Cardiac muscle cell (in vitro differentiated cells and primary cell): Measurements from ENCODE around the gene CDH4. TPM values are rescaled to one million over a fixed set of nuclear protein-coding genes. Genes with fewer than 3 reads are reported as not detected.

Experiments
- DNase-seq, 2 donors: peaks; one replicate each; pipeline versions ENCODE4 v3.0.0 to v3.0.0-alpha.2; 2010 to 2017; ENCODE audit warnings: low read depth in 1 of 2, low spot score in 1 of 2
- H3K27ac ChIP-seq: fragments of 200-600 bp; sonication (generic); 2 replicates; pipeline ENCODE4 v1.5.1; 2016
- H3K27me3 ChIP-seq: fragments of 200-600 bp; sonication (generic); 2 replicates; pipeline ENCODE4 v1.6.0; 2016; ENCODE audit warnings: control low read depth
- H3K36me3 ChIP-seq: fragments of 200-600 bp; sonication (generic); 2 replicates; pipeline ENCODE4 v1.5.1; 2016; ENCODE audit warnings: control low read depth
- H3K4me1 ChIP-seq: fragments of 200-600 bp; sonication (generic); 2 replicates; pipeline ENCODE4 v1.8.1; 2017; ENCODE audit warnings: low read depth, mild to moderate bottlenecking, mixed run types
- H3K4me3 ChIP-seq: fragments of 200-600 bp; sonication (generic); 2 replicates; pipeline ENCODE4 v1.5.1; 2016; ENCODE audit warnings: mild to moderate bottlenecking
- H3K9me3 ChIP-seq: fragments of 200-600 bp; sonication (generic); 2 replicates; pipeline ENCODE4 v1.5.1; 2017; ENCODE audit warnings: low read depth, mild to moderate bottlenecking, control low read depth
- polyA plus RNA-seq: library from polyadenylated mRNA; unstranded; fragments of >200 nt; fragmentation: Nextera tagmentation; extraction: Ambion mirVana; gene quantifications from 2 replicates; pipeline ENCODE4 v1.2.1, GENCODE V29; 2016
- total RNA-seq: library from RNA; depleted of rRNA; stranded (reverse); fragments of >200 nt; gene quantifications from 2 replicates; pipeline ENCODE4 v1.2.3, GENCODE V29; 2016
- TF ChIP-seq, protein P1 (sequence below): IDR thresholded peaks from 2 replicates; pipeline ENCODE4 v1.5.1; 2012; ENCODE audit warnings: low read depth, mild to moderate bottlenecking, low read length

Gene CDH4
- total and polyA plus RNA-seq, 2 experiments from 2014 or later: 0.43 to 0.80 TPM

DNA sequence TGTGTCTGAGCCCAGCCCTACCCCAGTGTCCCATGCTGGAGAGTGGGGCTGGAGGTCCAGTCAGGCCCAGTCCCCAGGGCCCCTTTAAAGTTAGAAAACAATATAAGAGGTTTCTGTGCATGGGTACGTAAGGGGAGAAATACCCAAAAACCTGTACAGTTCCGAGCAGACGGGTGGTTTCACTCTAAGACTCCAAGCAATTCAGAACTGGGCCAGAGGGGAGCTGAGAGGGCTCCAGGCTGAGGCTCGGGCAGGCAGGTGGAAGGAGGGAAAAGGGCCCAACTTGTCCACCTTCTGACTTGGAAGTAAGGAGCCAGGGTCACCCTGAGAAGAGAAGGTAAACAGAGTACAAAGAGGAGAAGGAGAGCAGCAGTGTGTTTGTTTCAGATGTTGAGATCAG lies 296.0 kb downstream of the CDH4 start:
- Histone ChIP-seq H3K27ac (no peak overlapping the region), H3K4me1 (no peaks in the 10 kb centered on the region), H3K9me3 (no peaks in the 10 kb centered on the region), H3K27me3 (no peaks in the 10 kb centered on the region), H3K36me3 (no peaks in the 10 kb centered on the region), H3K4me3 (no peak overlapping the region)
- no peak for DNase-seq
- TF ChIP-seq, protein P1, sequence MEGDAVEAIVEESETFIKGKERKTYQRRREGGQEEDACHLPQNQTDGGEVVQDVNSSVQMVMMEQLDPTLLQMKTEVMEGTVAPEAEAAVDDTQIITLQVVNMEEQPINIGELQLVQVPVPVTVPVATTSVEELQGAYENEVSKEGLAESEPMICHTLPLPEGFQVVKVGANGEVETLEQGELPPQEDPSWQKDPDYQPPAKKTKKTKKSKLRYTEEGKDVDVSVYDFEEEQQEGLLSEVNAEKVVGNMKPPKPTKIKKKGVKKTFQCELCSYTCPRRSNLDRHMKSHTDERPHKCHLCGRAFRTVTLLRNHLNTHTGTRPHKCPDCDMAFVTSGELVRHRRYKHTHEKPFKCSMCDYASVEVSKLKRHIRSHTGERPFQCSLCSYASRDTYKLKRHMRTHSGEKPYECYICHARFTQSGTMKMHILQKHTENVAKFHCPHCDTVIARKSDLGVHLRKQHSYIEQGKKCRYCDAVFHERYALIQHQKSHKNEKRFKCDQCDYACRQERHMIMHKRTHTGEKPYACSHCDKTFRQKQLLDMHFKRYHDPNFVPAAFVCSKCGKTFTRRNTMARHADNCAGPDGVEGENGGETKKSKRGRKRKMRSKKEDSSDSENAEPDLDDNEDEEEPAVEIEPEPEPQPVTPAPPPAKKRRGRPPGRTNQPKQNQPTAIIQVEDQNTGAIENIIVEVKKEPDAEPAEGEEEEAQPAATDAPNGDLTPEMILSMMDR: no peak

DNA sequence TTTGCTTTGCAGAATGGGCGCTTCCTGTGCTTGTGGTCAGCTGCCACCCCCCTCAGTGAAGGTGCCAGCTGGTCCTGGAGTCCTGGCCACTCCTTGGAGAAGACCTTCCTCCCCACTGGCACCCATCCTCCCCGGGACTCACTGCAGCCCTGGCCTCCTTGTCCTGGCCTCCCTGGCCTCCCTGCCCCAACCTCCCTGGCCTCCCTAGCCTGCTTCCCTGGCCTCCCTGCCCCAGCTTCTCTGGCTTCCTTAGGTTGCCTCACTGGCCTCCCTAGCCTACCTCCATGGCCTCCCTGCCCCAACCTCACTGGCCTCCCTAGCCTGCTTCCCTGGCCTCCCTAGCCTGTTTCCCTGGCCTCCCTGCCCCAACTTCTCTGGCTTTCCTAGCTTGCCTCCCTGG lies 297.8 kb downstream of the CDH4 start:
- TF ChIP-seq, protein P1: no peak
- H3K27me3 ChIP-seq: no peaks in the 10 kb centered on the region
- no peak overlapping the region for H3K27ac ChIP-seq
- H3K4me3 ChIP-seq: no peak overlapping the region
- H3K36me3 ChIP-seq: no peaks in the 10 kb centered on the region
- H3K9me3 ChIP-seq: no peaks in the 10 kb centered on the region
- H3K4me1 ChIP-seq: no peaks in the 10 kb centered on the region
- no peak for DNase-seq

DNA sequence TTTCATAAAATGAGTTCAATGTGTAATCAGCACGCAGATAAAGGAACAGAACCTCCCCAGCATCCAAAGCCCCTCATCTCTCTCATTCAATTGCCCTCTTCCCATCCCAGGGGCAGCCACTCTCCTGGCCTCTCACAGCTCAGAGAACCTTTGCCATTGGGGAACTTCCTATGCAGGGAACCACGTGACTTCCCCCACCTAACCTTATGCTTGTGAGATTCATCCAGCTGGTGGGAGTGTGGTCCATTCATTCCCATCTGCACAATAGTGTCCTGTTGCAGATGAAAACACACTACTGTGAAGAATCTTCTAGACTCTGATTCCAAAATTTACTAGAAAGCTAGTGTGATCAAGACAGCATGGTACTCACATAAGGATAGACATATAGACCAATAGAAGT lies 299.3 kb downstream of the CDH4 start:
- Histone ChIP-seq H3K27me3 (no peaks in the 10 kb centered on the region), H3K4me1 (no peaks in the 10 kb centered on the region), H3K36me3 (no peaks in the 10 kb centered on the region), H3K9me3 (no peaks in the 10 kb centered on the region), H3K4me3 (no peak overlapping the region), H3K27ac (no peak overlapping the region)
- TF ChIP-seq, protein P1: no peak
- DNase-seq: no peak

DNA sequence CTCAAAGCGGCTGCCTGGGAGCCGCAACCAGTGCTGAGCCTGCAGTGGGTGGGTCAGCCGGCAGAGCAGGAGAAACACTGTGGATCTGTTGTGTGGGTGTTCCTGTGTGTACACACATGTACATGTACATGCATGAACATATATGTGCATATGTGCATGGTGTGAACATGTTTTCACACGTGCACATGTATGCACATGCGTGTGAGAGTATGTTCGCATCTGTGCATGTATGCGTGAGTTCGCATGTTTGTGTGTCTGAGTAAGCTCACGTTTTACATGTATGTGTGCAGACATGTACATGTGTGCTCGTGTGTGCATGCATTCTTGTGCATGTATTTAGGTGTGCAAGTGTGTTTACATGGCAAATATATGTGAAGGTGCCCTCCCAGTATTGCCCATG lies 302.6 kb downstream of the CDH4 start:
- no peak overlapping the region for H3K4me3 ChIP-seq
- H3K27me3 ChIP-seq: no peaks in the 10 kb centered on the region
- H3K9me3 ChIP-seq: no peaks in the 10 kb centered on the region
- no peaks in the 10 kb centered on the region for H3K36me3 ChIP-seq
- TF ChIP-seq, protein P1: no peak
- DNase-seq: no peak
- no peaks in the 10 kb centered on the region for H3K4me1 ChIP-seq
- H3K27ac ChIP-seq: no peak overlapping the region

DNA sequence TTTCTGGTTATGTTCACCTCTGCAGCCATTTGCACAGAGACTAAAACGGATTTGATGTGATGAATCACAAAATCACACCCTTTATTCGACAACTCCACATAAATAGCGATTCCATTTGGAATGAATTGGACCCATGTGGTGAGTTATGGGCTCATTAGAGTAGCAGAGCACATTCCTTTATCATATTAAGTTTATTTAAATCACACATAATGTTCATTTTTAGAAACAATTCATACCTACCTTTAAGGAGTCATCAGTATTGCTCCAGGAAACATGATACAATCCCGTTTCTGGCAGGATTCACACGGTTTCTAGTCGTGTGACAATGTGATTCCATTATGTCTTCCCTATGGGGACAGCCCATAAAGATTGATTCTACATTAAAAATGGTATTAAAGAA lies 303.5 kb downstream of the CDH4 start:
- Histone ChIP-seq H3K4me3 (no peak overlapping the region), H3K36me3 (no peaks in the 10 kb centered on the region), H3K27ac (no peak overlapping the region), H3K27me3 (no peaks in the 10 kb centered on the region), H3K4me1 (no peaks in the 10 kb centered on the region), H3K9me3 (no peaks in the 10 kb centered on the region)
- no peak for DNase-seq
- TF ChIP-seq, protein P1: no peak

DNA sequence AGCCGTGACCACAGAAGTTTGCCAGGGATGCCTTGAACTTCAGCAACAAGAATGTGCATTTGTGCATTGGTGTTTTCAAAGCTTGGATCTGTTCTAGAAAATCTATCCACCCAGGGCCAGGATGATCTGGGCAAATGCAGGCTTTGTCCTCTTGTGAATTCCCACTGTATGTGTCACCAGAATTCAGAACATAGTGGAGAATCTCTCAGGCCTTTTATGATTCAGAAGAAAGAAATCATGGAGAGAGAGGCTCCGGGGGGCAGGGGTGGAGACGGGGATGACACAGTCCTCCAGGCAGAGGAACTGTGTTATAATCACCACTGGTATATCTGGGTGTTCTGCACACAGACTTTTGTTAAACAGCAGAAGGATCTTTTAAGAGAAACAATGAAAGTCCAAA lies 304.1 kb downstream of the CDH4 start:
- Histone ChIP-seq H3K27me3 (no peaks in the 10 kb centered on the region), H3K27ac (no peak overlapping the region), H3K36me3 (no peaks in the 10 kb centered on the region), H3K4me1 (no peaks in the 10 kb centered on the region), H3K9me3 (no peaks in the 10 kb centered on the region), H3K4me3 (no peak overlapping the region)
- TF ChIP-seq, protein P1: no peak
- peak in 1 of 2 donors; percentile 48 for DNase-seq
